H1 (cell line): Measurements from ENCODE around the gene ENAH. TPM values are rescaled to one million over a fixed set of nuclear protein-coding genes. Genes with fewer than 3 reads are reported as not detected.

Experiments used
- CTCF ChIA-PET: fragments of 300-600 bp; sonication (Branson Sonifier 250); formaldehyde crosslinking; loops from one replicate; lab custom pipeline; 2021; ENCODE audit not compliant: partially characterized antibody; lab: Charles Lee
- POLR2A ChIA-PET: fragments of 300-600 bp; sonication (Branson Sonifier 250); formaldehyde crosslinking; loops from one replicate; lab custom pipeline; 2021; ENCODE audit warnings: inconsistent platforms; ENCODE audit not compliant: partially characterized antibody; lab: Charles Lee
- DNase-seq, 2 experiments: peaks; one replicate each; pipeline versions ENCODE4 v3.0.0 to v3.0.0-alpha.2; 2010 to 2022; ENCODE audit warnings: low spot score in 2 of 2, low read depth in 1 of 2, mixed read lengths in 1 of 2
- FAIRE-seq: peaks from 2 replicates; lab custom pipeline; 2011; peaks lifted over from hg19 to GRCh38; lab: Jason Lieb, UNC
- H2AFZ ChIP-seq: 2 replicates; pipeline ENCODE4 v1.8.1; 2012; ENCODE audit warnings: low read length, inconsistent platforms
- H2AK5ac ChIP-seq: 2 replicates; pipeline ENCODE4 v1.6.1; 2013; ENCODE audit warnings: low read depth, low read length
- H2BK120ac ChIP-seq: replicated peaks from 2 replicates; pipeline ENCODE3; 2013; ENCODE audit warnings: low read depth, low read length, inconsistent platforms
- H2BK12ac ChIP-seq: 2 replicates; pipeline ENCODE4 v1.6.1; 2013; ENCODE audit warnings: low read depth, low read length
- H2BK15ac ChIP-seq: 2 replicates; pipeline ENCODE4 v1.6.1; 2013; ENCODE audit warnings: low read length
- H2BK20ac ChIP-seq: 2 replicates; pipeline ENCODE4 v1.6.1; 2013; ENCODE audit warnings: low read length
- H2BK5ac ChIP-seq: 2 replicates; pipeline ENCODE4 v1.6.1; 2013; ENCODE audit warnings: low read depth, low read length
- H3K14ac ChIP-seq: 2 replicates; pipeline ENCODE4 v1.6.1; 2013; ENCODE audit warnings: inconsistent platforms; ENCODE audit not compliant: insufficient read length
- H3K18ac ChIP-seq: 2 replicates; pipeline ENCODE4 v1.6.1; 2013; ENCODE audit warnings: low read length; ENCODE audit errors: extremely low read depth
- H3K23ac ChIP-seq: 2 replicates; pipeline ENCODE4 v1.6.1; 2013; ENCODE audit warnings: inconsistent platforms; ENCODE audit not compliant: insufficient read length
- H3K23me2 ChIP-seq: 2 replicates; pipeline ENCODE4 v1.6.1; 2013; ENCODE audit warnings: low read depth, low read length
- H3K27ac ChIP-seq: 2 replicates; pipeline ENCODE4 v1.6.1; 2011; ENCODE audit warnings: low read depth, low read length, inconsistent platforms
- H3K27me3 ChIP-seq, 4 experiments: replicated peaks in 1 of 4; 1 replicate in 1 of 4; 2 replicates in 3 of 4; pipeline versions ENCODE4 v1.6.1 to v1.8.1; 2011 to 2013; ENCODE audit warnings: low read length in 3 of 4, mild to moderate bottlenecking in 3 of 4, inconsistent platforms in 2 of 4, mixed read lengths in 2 of 4, moderate library complexity in 1 of 4; ENCODE audit not compliant: control insufficient read depth in 3 of 4, insufficient read depth in 3 of 4; ENCODE audit errors: extremely low read depth in 1 of 4
- H3K36me3 ChIP-seq, 4 experiments: 2 replicates each; pipeline versions ENCODE4 v1.6.1 to v1.8.1; 2011 to 2013; ENCODE audit warnings: mild to moderate bottlenecking in 4 of 4, low read length in 3 of 4, moderate library complexity in 2 of 4, control low read depth in 1 of 4, inconsistent platforms in 1 of 4; ENCODE audit not compliant: insufficient read depth in 4 of 4, control insufficient read depth in 2 of 4
- H3K4ac ChIP-seq: replicated peaks from 2 replicates; pipeline ENCODE3; 2013; ENCODE audit warnings: low read length, low read depth, mixed read lengths, inconsistent platforms; ENCODE audit not compliant: insufficient read length
- H3K4me1 ChIP-seq, 4 experiments: replicated peaks in 1 of 4; 1 replicate in 1 of 4; 2 replicates in 3 of 4; pipeline versions ENCODE4 v1.6.1 to v1.8.1; 2011 to 2013; ENCODE audit warnings: low read length in 3 of 4, inconsistent platforms in 2 of 4, mixed read lengths in 1 of 4; ENCODE audit not compliant: insufficient read depth in 4 of 4, control insufficient read depth in 3 of 4
- H3K4me2 ChIP-seq, 2 experiments: 2 replicates each; pipeline versions ENCODE4 v1.6.1 to v1.8.1; 2011 to 2013; ENCODE audit warnings: low read depth in 2 of 2, low read length in 2 of 2, control low read depth in 1 of 2, inconsistent platforms in 1 of 2, mild to moderate bottlenecking in 1 of 2; ENCODE audit not compliant: insufficient read depth in 1 of 2
- H3K4me3 ChIP-seq, 4 experiments: fragments of 200-600, 300-600 bp in 1 of 4; sonication (generic), shearing (Covaris generic), sonication (Bioruptor Twin) in 1 of 4; 2 replicates each; pipeline versions ENCODE4 v1.5.1 to v1.8.1; 2011 to 2016; ENCODE audit warnings: low read length in 4 of 4, low read depth in 3 of 4, control low read depth in 2 of 4, inconsistent platforms in 2 of 4, mild to moderate bottlenecking in 2 of 4, mixed read lengths in 1 of 4, moderate library complexity in 1 of 4; ENCODE audit not compliant: insufficient read depth in 2 of 4; ENCODE audit errors: extremely low read depth in 1 of 4
- H3K56ac ChIP-seq: replicated peaks from 2 replicates; pipeline ENCODE3; 2013; ENCODE audit warnings: low read depth, mild to moderate bottlenecking, mixed read lengths, low read length, inconsistent platforms; ENCODE audit not compliant: insufficient read length
- H3K79me1 ChIP-seq: 2 replicates; pipeline ENCODE4 v1.6.1; 2013; ENCODE audit warnings: low read depth, low read length, control low read depth
- H3K79me2 ChIP-seq, 2 experiments: 2 replicates each; pipeline versions ENCODE4 v1.6.1 to v1.8.1; 2012 to 2013; ENCODE audit warnings: low read length in 2 of 2, mild to moderate bottlenecking in 2 of 2, inconsistent platforms in 1 of 2; ENCODE audit not compliant: insufficient read depth in 2 of 2, control insufficient read depth in 1 of 2
- H3K9ac ChIP-seq, 4 experiments: replicated peaks in 1 of 4; 1 replicate in 1 of 4; 2 replicates in 3 of 4; pipeline versions ENCODE4 v1.6.1 to v1.8.1; 2011 to 2013; ENCODE audit warnings: low read depth in 3 of 4, low read length in 3 of 4, control low read depth in 2 of 4, mild to moderate bottlenecking in 2 of 4, moderate library complexity in 2 of 4, inconsistent platforms in 1 of 4; ENCODE audit errors: extremely low read depth in 1 of 4
- H3K9me3 ChIP-seq, 2 experiments: 2 replicates each; pipeline versions ENCODE4 v1.6.1 to v1.8.1; 2012 to 2013; ENCODE audit warnings: mild to moderate bottlenecking in 2 of 2, moderate library complexity in 2 of 2, control low read depth in 1 of 2, inconsistent platforms in 1 of 2, low read depth in 1 of 2, low read length in 1 of 2, mixed read lengths in 1 of 2; ENCODE audit not compliant: insufficient read depth in 2 of 2
- H4K20me1 ChIP-seq, 2 experiments: replicated peaks in 1 of 2; 2 replicates each; pipeline versions ENCODE3 to v1.8.1; 2011 to 2013; ENCODE audit warnings: inconsistent platforms in 2 of 2, low read length in 2 of 2, mild to moderate bottlenecking in 1 of 2; ENCODE audit not compliant: insufficient read depth in 2 of 2, control insufficient read depth in 1 of 2
- H4K5ac ChIP-seq: 2 replicates; pipeline ENCODE4 v1.6.1; 2013; ENCODE audit warnings: low read length, low read depth, mixed read lengths, inconsistent platforms; ENCODE audit not compliant: insufficient read length
- H4K8ac ChIP-seq: 2 replicates; pipeline ENCODE4 v1.8.0; 2013; ENCODE audit warnings: mild to moderate bottlenecking, moderate library complexity, low read length, inconsistent platforms; ENCODE audit not compliant: insufficient read depth; ENCODE audit errors: extremely low read depth
- H4K91ac ChIP-seq: replicated peaks from 2 replicates; pipeline ENCODE3; 2013; ENCODE audit warnings: low read length, mixed read lengths, inconsistent platforms; ENCODE audit not compliant: insufficient read length
- ATF3 ChIP-seq: IDR thresholded peaks from 2 replicates; pipeline ENCODE4 v1.6.1; 2011; ENCODE audit warnings: low read depth, mild to moderate bottlenecking, low read length; ENCODE audit not compliant: insufficient read depth
- BACH1 ChIP-seq: IDR thresholded peaks from 2 replicates; pipeline ENCODE4 v1.6.1; 2012; ENCODE audit warnings: low read length, improper control_type of control experiment
- KDM1A ChIP-seq: fragments of 200-600, 300-600 bp; sonication (generic); IDR thresholded peaks from 2 replicates; pipeline ENCODE4 v1.7.1; 2016; ENCODE audit warnings: mild to moderate bottlenecking, low read length, borderline replicate concordance
- MAFK ChIP-seq: IDR thresholded peaks from 2 replicates; pipeline ENCODE4 v1.6.1; 2012; ENCODE audit warnings: low read depth, mild to moderate bottlenecking, improper control_type of control experiment, low read length
- POU5F1 ChIP-seq: IDR thresholded peaks from 2 replicates; pipeline ENCODE4 v1.6.1; 2011; ENCODE audit warnings: low read depth, mild to moderate bottlenecking, low read length, moderate library complexity
- SAP30 ChIP-seq: fragments of 300-600 bp; sonication (generic); IDR thresholded peaks from 2 replicates; pipeline ENCODE4 v1.7.1; 2012; ENCODE audit warnings: low read length, moderate library complexity, mild to moderate bottlenecking, inconsistent platforms; ENCODE audit not compliant: insufficient read depth, insufficient replicate concordance
- SP4 ChIP-seq: IDR thresholded peaks from 2 replicates; pipeline ENCODE4 v1.6.1; 2012; ENCODE audit warnings: low read length, inconsistent platforms
- TBP ChIP-seq: IDR thresholded peaks from 2 replicates; pipeline ENCODE4 v1.6.1; 2011; ENCODE audit warnings: low read depth, low read length, improper control_type of control experiment
- USF2 ChIP-seq: IDR thresholded peaks from 2 replicates; pipeline ENCODE4 v1.6.1; 2011; ENCODE audit warnings: low read length, improper control_type of control experiment
- YY1 ChIP-seq: IDR thresholded peaks from 2 replicates; pipeline ENCODE4 v1.6.1; 2011; ENCODE audit warnings: low read depth, mild to moderate bottlenecking, low read length
- WGBS, 2 experiments: shearing (Covaris generic) in 1 of 2; methylation state at CpG; one replicate each; pipeline versions ENCODE4 v1.1.6 to v1.1.7; 2013 to 2015; ENCODE audit warnings: low lambda C conversion rate in 2 of 2, mixed read lengths in 2 of 2, inconsistent platforms in 1 of 2, low coverage in 1 of 2, missing lambda C conversion rate in 1 of 2; ENCODE audit not compliant: insufficient replicate concordance in 2 of 2, insufficient coverage in 1 of 2, insufficient read length in 1 of 2; ENCODE audit errors: extremely low coverage in 1 of 2, missing lambda C conversion rate in 1 of 2; 5-methylcytosine and 5-hydroxymethylcytosine counted together
- polyA plus RNA-seq, 7 experiments: library from polyadenylated mRNA; depleted of rRNA in 3 of 7; stranded (reverse) in 5 of 7; unstranded in 2 of 7; fragments of >200 nt in 5 of 7; fragments of 200-250 nt in 2 of 7; gene quantifications; 1 replicate in 5 of 7; 2 replicates in 1 of 7; 4 replicates in 1 of 7; pipeline versions ENCODE4 v1.2.1 to v1.2.3, GENCODE V29; 2011 to 2013; ENCODE audit warnings: missing spikeins in 2 of 7, mixed read lengths in 2 of 7
- total RNA-seq: library from RNA; stranded (reverse); fragmentation: NEBNext Ultra II Directional; extraction: Animal tissue kit (Norgen Biotek cat#: 25700); gene quantifications from 2 replicates; pipeline ENCODE4 v1.2.1, GENCODE V29; 2021

The ENAH gene
- total and polyA plus RNA-seq, 2 of the 8 experiments (the other 6 are each of a cell fraction or from before 2014, with no cell fraction given): 39.1 to 335 TPM

GRCh38 chr1:225654688-225655508 lies 2.0 kb upstream of the ENAH start:
- Histone ChIP-seq H3K14ac (no peak overlapping the region), H3K4me2 (peak overlapping the region in 1 of 2 experiments; percentile 74; a peak in 2 of 4 replicates), H2BK15ac (no peak overlapping the region), H3K27ac (no peak overlapping the region), H4K8ac (no peak overlapping the region), H3K23me2 (no peaks in the 10 kb centered on the region; the same call in 1 of the 2 replicates), H3K56ac (no peak overlapping the region), H3K79me2 (peaks cover 16 to 25% of the 10 kb centered on the region in 2 experiments; a peak in 3 of 4 replicates), H3K18ac (no peak overlapping the region), H3K23ac (no peak overlapping the region), H3K79me1 (no peaks in the 10 kb centered on the region), H4K91ac (no peak overlapping the region), H3K9ac (no peak overlapping the region), H2BK20ac (no peak overlapping the region), H3K4me1 (peaks cover 0 to 3% (median 0%) of the 10 kb centered on the region in 4 experiments; a peak in 2 of 7 replicates), H4K5ac (peak overlapping the region; percentile 34), H2AFZ (no peak overlapping the region), H2BK5ac (no peak overlapping the region), H3K4ac (no peak overlapping the region), H2BK120ac (no peak overlapping the region), H2AK5ac (no peak overlapping the region), H2BK12ac (no peak overlapping the region), H3K4me3 (peak overlapping the region in 1 of 4 experiments; percentile 100; a peak in 1 of 8 replicates), H3K9me3 (no peaks in the 10 kb centered on the region), H3K36me3 (no peaks in the 10 kb centered on the region; a peak in 1 of 8 replicates), H4K20me1 (peaks cover 2 to 3% of the 10 kb centered on the region in 2 experiments), H3K27me3 (no peaks in the 10 kb centered on the region)
- CTCF ChIA-PET: interaction anchor here (0.6 to 5.6 kb wide), 40 partner anchors 10 to 223 kb away, joined by 3 to 43 read pairs (median 4); partner anchors contain the start of gene SRP9
- no peak for FAIRE-seq
- DNase-seq: peak in 1 of 2 experiments; percentile 39
- POLR2A ChIA-PET: interaction anchor here (0.7 to 4.4 kb wide), 18 partner anchors 10 to 296 kb away, joined by 3 to 20 read pairs (median 4); partner anchors contain the start of gene SRP9
- 91% methylated on average over 15 of the region's 15 CpGs; no CpG with 5 or more reads in 1 of the 2 experiments for WGBS, 2 experiments
- TF ChIP-seq SAP30 (no peak), KDM1A (no peak), TBP (no peak), MAFK (no peak), USF2 (no peak), SP4 (no peak), POU5F1 (no peak), YY1 (no peak), BACH1 (no peak), ATF3 (no peak)
